Spleen (tissue), 11 donors: ENCODE results near the gene ACOXL. TPM values are rescaled to one million over a fixed set of nuclear protein-coding genes. Genes with fewer than 3 reads are reported as not detected.
A peak's percentile ranks its signal among the peaks of the same experiment; 100 is the strongest.
"Not testable (repeated sequence)": the region's sequence is repeated elsewhere in the genome, so short reads cannot be mapped to it uniquely, and the experiment has no call there.

Source experiments
- DNase-seq: peaks from one replicate; pipeline ENCODE4 v3.0.0-alpha.2; 2020
- H3K27ac ChIP-seq, 8 donors: fragments of 200-600 bp; sonication (generic) in 7 of 8; 1 replicate in 4 of 8; 2 replicates in 4 of 8; pipeline versions ENCODE4 v1.5.0 to v1.8.0; 2016 to 2021; ENCODE audit warnings: inconsistent platforms in 4 of 8, mild to moderate bottlenecking in 4 of 8, moderate library complexity in 1 of 8
- H3K27me3 ChIP-seq, 7 donors: fragments of 200-600 bp; sonication (generic) in 6 of 7; replicated peaks in 1 of 7; 1 replicate in 4 of 7; 2 replicates in 3 of 7; pipeline versions ENCODE4 v1.5.0 to v1.8.0; 2016 to 2021; ENCODE audit warnings: inconsistent platforms in 3 of 7, mild to moderate bottlenecking in 1 of 7
- H3K36me3 ChIP-seq, 6 donors: fragments of 200-600 bp; sonication (generic) in 5 of 6; 1 replicate in 4 of 6; 2 replicates in 2 of 6; pipeline versions ENCODE4 v1.5.0 to v1.8.0; 2016 to 2021; ENCODE audit warnings: inconsistent platforms in 2 of 6
- H3K4me1 ChIP-seq, 6 donors: fragments of 200-600 bp; sonication (generic) in 5 of 6; 1 replicate in 3 of 6; 2 replicates in 3 of 6; pipeline versions ENCODE4 v1.5.0 to v1.8.0; 2016 to 2021; ENCODE audit warnings: inconsistent platforms in 3 of 6
- H3K4me3 ChIP-seq, 8 donors: fragments of 200-600 bp; sonication (generic) in 7 of 8; 1 replicate in 4 of 8; 2 replicates in 4 of 8; pipeline versions ENCODE4 v1.5.0 to v1.8.0; 2016 to 2021; ENCODE audit warnings: inconsistent platforms in 4 of 8, mild to moderate bottlenecking in 4 of 8, moderate library complexity in 2 of 8
- H3K9me3 ChIP-seq, 8 donors: fragments of 200-600 bp; sonication (generic) in 7 of 8; 1 replicate in 4 of 8; 2 replicates in 4 of 8; pipeline versions ENCODE4 v1.5.0 to v1.8.0; 2016 to 2021; ENCODE audit warnings: inconsistent platforms in 4 of 8
- CTCF ChIP-seq, 11 experiments: fragments of 200-600 bp in 7 of 11; fragments of 450-650 bp in 4 of 11; sonication (generic) in 4 of 11; IDR thresholded peaks in 8 of 11; conservative IDR thresholded peaks in 3 of 11; 1 replicate in 7 of 11; 2 replicates in 4 of 11; pipeline versions ENCODE4 v1.4.0 to v1.8.0; 2016 to 2021; ENCODE audit warnings: antibody characterized with exemption in 11 of 11, inconsistent platforms in 4 of 11, mild to moderate bottlenecking in 1 of 11
- POLR2A ChIP-seq, 3 donors: fragments of 450-650 bp; IDR thresholded peaks; one replicate each; pipeline ENCODE4 v1.5.1; 2017; ENCODE audit warnings: antibody characterized with exemption in 3 of 3, mild to moderate bottlenecking in 1 of 3
- POLR2AphosphoS5 ChIP-seq, 3 donors: sonication (generic); formaldehyde crosslinking; IDR thresholded peaks; one replicate each; pipeline ENCODE4 v1.5.1; 2017; ENCODE audit warnings: antibody characterized with exemption in 3 of 3
- WGBS, 5 donors: extraction: QIAGEN DNeasy Blood & Tissue Kit in 3 of 5; methylation state at CpG; one replicate each; pipeline versions ENCODE4 v1.1.5 to v1.1.7; 2013 to 2018; 5-methylcytosine and 5-hydroxymethylcytosine counted together
- intact Hi-C: fragments of 100-400 bp; cut with DNase I; formaldehyde crosslinking; loops from one replicate; pipeline ENCODE4 v1.15.0; 2023; ENCODE audit warnings: low total_unique reads
- polyA plus RNA-seq, 3 donors: library from polyadenylated mRNA; stranded (reverse); fragments of 200-250 nt; gene quantifications; one replicate each; pipeline ENCODE4 v1.2.1, GENCODE V29; 2013
- total RNA-seq, 7 donors: library from RNA; depleted of rRNA in 3 of 7; stranded (reverse); fragments of >200 nt in 3 of 7; fragmentation: NEBNext Ultra II Directional in 4 of 7; extraction: Animal tissue kit (Norgen Biotek cat#: 25700) in 4 of 7; gene quantifications; one replicate each; pipeline versions ENCODE4 v1.1.0 to v1.2.1, GENCODE V29; 2016 to 2021
- donor health status: healthy with polysubstance abuse.
- donor health status: DM: no; HTN: no; CAD: no; lungs with moderate emphysema.
- donor health status: DM: no; HTN: no; CAD: no.
- donor health status: Bipolar disorder and iron deficiency.
- donor health status: healthy.
- donor health status: DM: no; HTN: no; CAD: no.
- donor health status: DM: yes; HTN: yes; CAD: no.

Gene ACOXL
- total and polyA plus RNA-seq, 10 donors, result 0.04 to 1.0 (median 0.66) TPM

DNA sequence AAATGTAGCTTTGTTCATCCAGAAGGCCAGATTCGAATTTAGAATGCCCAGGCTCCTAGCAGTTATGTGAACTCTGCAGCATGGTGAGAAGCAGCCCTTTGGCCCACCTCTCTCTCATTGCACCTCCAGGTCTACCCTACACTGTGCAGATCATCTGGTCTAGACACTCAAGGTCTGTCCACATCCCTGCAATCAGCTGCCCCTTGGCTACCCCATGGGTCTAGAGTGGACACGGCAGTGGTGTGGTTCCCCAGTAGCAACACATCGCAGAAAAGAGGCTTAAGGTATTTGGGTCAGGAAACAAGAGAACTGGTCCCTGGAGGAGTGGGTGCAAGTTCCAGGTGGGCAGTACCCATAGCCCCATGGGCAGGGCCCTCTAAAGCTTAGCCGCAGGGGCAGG lies 311.7 kb downstream of the ACOXL start:
- no peaks in the 10 kb centered on the region for H3K9me3 ChIP-seq
- no peaks in the 10 kb centered on the region for H3K36me3 ChIP-seq
- intact Hi-C loops, result no loop called here
- TF ChIP-seq CTCF (IDR thresholded peaks at IDR 0.05 in 8 of 11, conservative IDR thresholded peaks at IDR 0.05 in 3 of 11), result no peak
- no peak for TF ChIP-seq POLR2AphosphoS5 (IDR thresholded peaks at IDR 0.05)
- no peak for TF ChIP-seq POLR2A (IDR thresholded peaks at IDR 0.05)
- 66 to 82% (median 76%) methylated on average over 4 of the region's 4 CpGs for WGBS, 5 donors
- peaks cover 0 to 16% (median 0%) of the 10 kb centered on the region in 6 donors for H3K4me1 ChIP-seq
- no peak overlapping the region for H3K27ac ChIP-seq
- peaks cover 0 to 8% (median 0%) of the 10 kb centered on the region in 7 donors for H3K27me3 ChIP-seq
- H3K4me3 ChIP-seq, result no peak overlapping the region
- DNase-seq, result no peak

GRCh38 chr2:111045236-111045635 lies 312.9 kb downstream of the ACOXL start:
- DNase-seq, H3K27me3 ChIP-seq, H3K4me3 ChIP-seq, H3K27ac ChIP-seq, intact Hi-C loops, H3K9me3 ChIP-seq, H3K36me3 ChIP-seq: not testable (repeated sequence)
- H3K4me1 ChIP-seq, result peaks cover 0 to 24% (median 5%) of the 10 kb centered on the region in 6 donors
- WGBS, 5 donors, result 74 to 88% (median 80%) methylated on average over 6 of the region's 6 CpGs

GRCh38 chr2:111045771-111046444 lies 313.5 kb downstream of the ACOXL start:
- no peak for DNase-seq

DNA sequence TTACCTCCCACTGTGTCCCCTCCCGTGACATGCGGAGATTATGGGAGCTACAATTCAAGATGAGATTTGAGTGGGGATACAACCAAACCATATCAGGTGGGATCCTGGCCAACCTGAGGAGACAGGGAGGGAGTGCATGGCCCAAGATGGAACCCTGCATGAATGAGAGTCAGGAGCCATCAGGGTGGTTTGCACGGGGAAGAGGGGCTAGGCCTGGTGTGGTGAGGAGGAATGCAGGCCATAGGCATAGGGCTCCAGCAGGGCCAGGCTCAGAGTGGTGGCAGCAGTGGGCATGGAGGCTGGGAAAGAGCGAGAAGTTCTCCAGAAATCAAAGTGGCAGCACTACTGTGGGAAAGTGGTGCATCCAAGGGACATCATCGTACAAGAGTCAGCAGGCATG lies 314.3 kb downstream of the ACOXL start:
- H3K36me3 ChIP-seq, result no peaks in the 10 kb centered on the region
- 91 to 97% (median 94%) methylated on average over 5 of the region's 5 CpGs for WGBS, 5 donors
- peaks cover 0 to 4% (median 0%) of the 10 kb centered on the region in 7 donors for H3K27me3 ChIP-seq
- no peak overlapping the region for H3K27ac ChIP-seq
- DNase-seq, result no peak
- H3K9me3 ChIP-seq, result no peaks in the 10 kb centered on the region
- intact Hi-C loops, result no loop called here
- no peak for TF ChIP-seq POLR2AphosphoS5 (IDR thresholded peaks at IDR 0.05)
- no peak overlapping the region for H3K4me3 ChIP-seq
- H3K4me1 ChIP-seq, result peaks cover 0 to 35% (median 8%) of the 10 kb centered on the region in 6 donors

More at GRCh38 chr2:111045771-111046444, 313.5 kb downstream of the ACOXL start:
- no peak for TF ChIP-seq POLR2AphosphoS5 (IDR thresholded peaks at IDR 0.05)
- TF ChIP-seq CTCF (IDR thresholded peaks at IDR 0.05 in 8 of 11, conservative IDR thresholded peaks at IDR 0.05 in 3 of 11), result no peak
- TF ChIP-seq POLR2A (IDR thresholded peaks at IDR 0.05), result no peak
- 82 to 93% (median 90%) methylated on average over 9 of the region's 9 CpGs for WGBS, 5 donors
- Histone ChIP-seq H3K4me3 (no peak overlapping the region), H3K36me3 (no peaks in the 10 kb centered on the region), H3K27ac (no peak overlapping the region), H3K4me1 (peaks cover 0 to 31% (median 8%) of the 10 kb centered on the region in 6 donors), H3K27me3 (peaks cover 0 to 8% (median 0%) of the 10 kb centered on the region in 7 donors), H3K9me3 (no peaks in the 10 kb centered on the region)
- intact Hi-C loops, result no loop called here

GRCh38 chr2:111048856-111049768 lies 316.7 kb downstream of the ACOXL start:
- H3K27me3 ChIP-seq, result peaks cover 0 to 1% (median 0%) of the 10 kb centered on the region in 7 donors
- TF ChIP-seq CTCF (IDR thresholded peaks at IDR 0.05 in 8 of 11, conservative IDR thresholded peaks at IDR 0.05 in 3 of 11) (no peak), POLR2A (IDR thresholded peaks at IDR 0.05) (no peak), POLR2AphosphoS5 (IDR thresholded peaks at IDR 0.05) (no peak)
- 73 to 81% (median 79%) methylated on average over 12 of the region's 12 CpGs for WGBS, 5 donors
- H3K4me1 ChIP-seq, result peaks cover 0 to 20% (median 7%) of the 10 kb centered on the region in 6 donors
- DNase-seq, result no peak
- no peaks in the 10 kb centered on the region for H3K9me3 ChIP-seq
- peak overlapping the region in 1 of 8 donors; percentile 1 for H3K27ac ChIP-seq
- intact Hi-C loops, result no loop called here
- no peaks in the 10 kb centered on the region for H3K36me3 ChIP-seq
- H3K4me3 ChIP-seq, result no peak overlapping the region
